ENCODE data around the gene QRICH1. TPM values are rescaled to one million over a fixed set of nuclear protein-coding genes. Genes with fewer than 3 reads are reported as not detected.

Gene QRICH1
- total RNA-seq, 4 donors from 2014 or later: 85.8 to 187 (median 115) TPM

DNA sequence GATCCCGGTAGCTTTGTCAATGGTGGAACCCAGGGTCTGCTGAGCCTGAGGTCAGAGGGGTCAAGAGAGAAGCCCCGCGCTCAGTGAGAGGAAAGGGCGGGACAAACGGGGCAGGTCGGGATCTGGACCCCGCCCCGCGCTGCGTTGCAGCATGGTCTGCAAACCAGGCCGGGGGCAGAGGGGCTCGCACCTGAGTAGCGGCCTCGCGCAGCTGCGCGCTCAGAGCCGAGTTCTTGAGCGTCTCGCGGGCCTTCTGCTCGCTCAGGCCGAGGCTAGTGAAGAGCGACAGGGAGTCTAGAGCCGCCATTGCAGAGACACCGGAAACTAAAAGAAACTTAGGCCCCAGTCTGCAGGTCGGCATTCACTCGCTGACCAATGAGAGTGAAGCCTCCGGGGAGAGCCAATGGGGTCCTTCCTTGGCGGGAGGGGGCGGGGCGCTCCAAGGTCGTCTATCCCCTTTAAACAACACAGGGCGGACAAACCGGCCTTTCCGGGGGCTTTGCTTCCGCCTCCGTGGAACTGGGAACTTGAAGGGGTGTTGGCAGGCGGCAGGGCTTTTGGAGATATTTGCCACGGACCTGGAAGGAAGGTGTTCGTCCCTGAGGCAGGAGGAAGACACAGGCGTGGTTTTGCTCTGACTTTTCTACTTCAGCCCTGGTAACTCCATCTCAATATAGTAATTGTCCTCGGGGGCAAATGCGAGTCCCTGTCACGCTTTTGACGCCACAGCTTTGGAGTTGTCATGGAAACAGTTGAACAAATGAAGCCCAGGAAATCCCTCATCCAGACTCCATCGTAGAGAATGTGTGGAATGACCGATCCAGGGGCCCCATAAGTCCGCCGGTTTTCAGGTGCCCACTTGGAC lies 10.8 kb upstream of the QRICH1 start, which contains the start of gene QARS1:
QARS1 (minus strand) TSS at position 331 of the 865 bp plus-strand sequence; CDS start at position 307, 24 bp downstream.
- Histone ChIP-seq H3K27ac (peak within 1 kb of the TSS; percentile 90), H3K27me3 (no peaks in the 10 kb centered on the region)

DNA sequence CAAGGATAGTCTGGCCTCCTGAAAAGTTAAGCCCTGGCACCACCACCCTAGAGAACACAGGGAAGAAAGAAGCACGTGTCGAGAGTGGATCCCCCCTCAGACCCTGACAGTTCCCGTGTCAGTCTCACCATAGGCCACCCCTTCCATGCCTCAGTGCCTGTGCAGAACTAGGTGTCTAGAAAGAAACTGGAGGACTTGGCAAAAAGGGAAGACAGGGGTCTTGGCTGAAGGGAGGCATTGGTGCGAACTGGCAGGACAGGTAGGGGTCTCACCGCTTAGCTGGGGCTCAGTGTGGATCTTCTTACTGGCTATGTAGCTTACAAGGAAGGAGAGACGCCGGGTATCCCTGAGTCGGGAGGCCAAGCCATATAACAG lies 10.2 kb upstream of the QRICH1 start:
- Histone ChIP-seq H3K27ac (peak overlapping the region; percentile 90), H3K4me1 (peaks cover 26% of the 10 kb centered on the region), H3K4me3 (peak overlapping the region; percentile 95), H3K9me3 (no peaks in the 10 kb centered on the region), H3K27me3 (no peaks in the 10 kb centered on the region), H3K36me3 (peaks cover 58% of the 10 kb centered on the region)
- 8% methylated on average over 8 of the region's 8 CpGs for WGBS
- no peak for TF ChIP-seq POLR2A (IDR thresholded peaks at IDR 0.05)
- TF ChIP-seq POLR2AphosphoS5 (IDR thresholded peaks at IDR 0.05): no peak
- TF ChIP-seq EP300 (IDR thresholded peaks at IDR 0.05): no peak
- TF ChIP-seq, protein P1, sequence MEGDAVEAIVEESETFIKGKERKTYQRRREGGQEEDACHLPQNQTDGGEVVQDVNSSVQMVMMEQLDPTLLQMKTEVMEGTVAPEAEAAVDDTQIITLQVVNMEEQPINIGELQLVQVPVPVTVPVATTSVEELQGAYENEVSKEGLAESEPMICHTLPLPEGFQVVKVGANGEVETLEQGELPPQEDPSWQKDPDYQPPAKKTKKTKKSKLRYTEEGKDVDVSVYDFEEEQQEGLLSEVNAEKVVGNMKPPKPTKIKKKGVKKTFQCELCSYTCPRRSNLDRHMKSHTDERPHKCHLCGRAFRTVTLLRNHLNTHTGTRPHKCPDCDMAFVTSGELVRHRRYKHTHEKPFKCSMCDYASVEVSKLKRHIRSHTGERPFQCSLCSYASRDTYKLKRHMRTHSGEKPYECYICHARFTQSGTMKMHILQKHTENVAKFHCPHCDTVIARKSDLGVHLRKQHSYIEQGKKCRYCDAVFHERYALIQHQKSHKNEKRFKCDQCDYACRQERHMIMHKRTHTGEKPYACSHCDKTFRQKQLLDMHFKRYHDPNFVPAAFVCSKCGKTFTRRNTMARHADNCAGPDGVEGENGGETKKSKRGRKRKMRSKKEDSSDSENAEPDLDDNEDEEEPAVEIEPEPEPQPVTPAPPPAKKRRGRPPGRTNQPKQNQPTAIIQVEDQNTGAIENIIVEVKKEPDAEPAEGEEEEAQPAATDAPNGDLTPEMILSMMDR (IDR thresholded peaks at IDR 0.05): no peak
- DNase-seq (ENCODE audit: low spot score in 2 of 2): no peak

More for the DNA sequence above, 10.8 kb upstream of the QRICH1 start, which contains the start of gene QARS1:
- TF ChIP-seq POLR2A (IDR thresholded peaks at IDR 0.05) (no peak), POLR2AphosphoS5 (IDR thresholded peaks at IDR 0.05) (peak in 2 of 3 donors; percentile 61 to 69), EP300 (IDR thresholded peaks at IDR 0.05) (no peak)
- TF ChIP-seq, protein P1 (IDR thresholded peaks at IDR 0.05): no peak
- H3K9me3 ChIP-seq: no peaks in the 10 kb centered on the region
- H3K4me1 ChIP-seq: peaks cover 26% of the 10 kb centered on the region
- 2% methylated on average over 33 of the region's 50 CpGs for WGBS
- H3K36me3 ChIP-seq: peaks cover 58% of the 10 kb centered on the region
- peak; percentile 97 to 98 for DNase-seq (ENCODE audit: low spot score in 2 of 2)
- peak within 1 kb of the TSS; percentile 95 for H3K4me3 ChIP-seq

DNA sequence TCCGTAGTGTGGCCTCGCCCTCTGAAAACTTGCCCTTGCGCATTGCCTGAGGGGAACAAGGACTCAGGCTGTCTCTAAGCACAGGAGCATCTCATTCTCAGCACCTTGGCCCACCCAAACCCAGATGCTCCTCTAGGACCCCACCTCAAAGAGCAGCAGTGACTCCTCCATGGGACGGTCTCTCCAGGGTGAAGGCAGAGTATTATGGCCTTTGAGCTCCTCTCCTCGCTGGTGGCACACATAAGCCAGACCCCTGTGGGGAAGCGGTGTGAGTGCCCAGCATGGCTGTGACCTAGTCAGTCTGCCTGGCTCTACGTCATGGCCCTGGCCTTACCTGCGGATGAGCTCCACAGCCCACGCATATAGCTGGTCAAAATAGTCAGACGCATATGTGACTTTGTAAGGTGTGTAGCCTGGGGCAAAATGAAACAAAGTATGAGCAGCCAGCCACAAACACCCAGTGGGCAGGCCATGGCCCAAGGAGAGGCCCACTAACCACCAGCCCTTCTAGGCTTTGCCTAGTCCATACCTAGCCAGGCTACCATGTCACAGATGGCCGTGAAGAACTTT lies 6.3 kb upstream of the QRICH1 start:
- Histone ChIP-seq H3K27ac (no peak overlapping the region), H3K36me3 (peaks cover 64% of the 10 kb centered on the region), H3K4me3 (no peak overlapping the region), H3K9me3 (no peaks in the 10 kb centered on the region), H3K27me3 (no peaks in the 10 kb centered on the region), H3K4me1 (peaks cover 19% of the 10 kb centered on the region)
- TF ChIP-seq POLR2A (IDR thresholded peaks at IDR 0.05): no peak
- TF ChIP-seq, protein P1 (IDR thresholded peaks at IDR 0.05): no peak
- no peak for TF ChIP-seq EP300 (IDR thresholded peaks at IDR 0.05)
- TF ChIP-seq POLR2AphosphoS5 (IDR thresholded peaks at IDR 0.05): no peak
- no peak for DNase-seq (ENCODE audit: low spot score in 2 of 2)
- WGBS: 92% methylated on average over 9 of the region's 11 CpGs

DNA sequence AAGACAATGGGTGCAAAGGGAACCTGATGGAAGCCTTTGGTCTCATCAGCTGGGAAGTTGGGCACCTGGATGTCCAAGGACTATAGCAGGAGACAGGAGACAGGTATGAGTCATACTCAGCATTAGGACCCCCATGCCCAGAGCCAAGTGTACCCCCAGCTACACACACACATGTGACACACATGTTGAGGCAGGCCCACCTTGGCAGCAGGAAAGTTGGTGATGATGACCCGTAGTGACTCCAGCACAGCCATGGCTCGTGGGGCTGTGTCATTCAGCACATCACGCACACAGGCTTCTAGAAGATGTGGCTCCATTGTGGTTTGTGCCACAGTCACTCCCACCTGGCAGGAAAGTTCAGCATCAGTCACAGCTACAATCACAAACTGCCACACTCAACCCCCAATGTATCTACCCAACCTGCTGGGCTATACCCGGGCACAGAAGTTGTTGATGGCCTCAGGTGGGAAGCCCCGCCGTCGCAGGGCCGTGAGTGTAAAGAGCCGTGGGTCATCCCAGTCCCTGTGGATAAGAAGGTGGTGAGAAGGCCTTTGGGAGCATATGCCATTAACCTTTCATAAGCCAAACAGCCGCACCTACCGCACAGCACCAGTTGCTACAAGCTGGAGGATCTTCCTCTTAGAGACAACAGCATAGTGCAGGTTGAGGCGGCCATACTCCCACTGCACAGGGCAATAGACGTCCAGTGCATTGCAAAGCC lies 5.2 kb upstream of the QRICH1 start:
- Histone ChIP-seq H3K27me3 (no peaks in the 10 kb centered on the region), H3K36me3 (peaks cover 64% of the 10 kb centered on the region), H3K27ac (no peak overlapping the region), H3K4me1 (peaks cover 20% of the 10 kb centered on the region), H3K4me3 (no peak overlapping the region), H3K9me3 (no peaks in the 10 kb centered on the region)
- TF ChIP-seq, protein P1 (IDR thresholded peaks at IDR 0.05): no peak
- TF ChIP-seq POLR2A (IDR thresholded peaks at IDR 0.05): no peak
- no peak for TF ChIP-seq POLR2AphosphoS5 (IDR thresholded peaks at IDR 0.05)
- TF ChIP-seq EP300 (IDR thresholded peaks at IDR 0.05): no peak
- DNase-seq (ENCODE audit: low spot score in 2 of 2): no peak
- 89% methylated on average over 10 of the region's 13 CpGs for WGBS

All from suprapubic skin (tissue), 4 donors.